Coronary artery (tissue), 2 donors: ENCODE results near the gene NR1H4.

Experiments used
- DNase-seq: peaks from one replicate; pipeline ENCODE4 v3.0.0-alpha.2; 2017; ENCODE audit warnings: low spot score
- H3K27ac ChIP-seq, 2 donors: fragments of 200-600 bp; sonication (generic); one replicate each; pipeline ENCODE4 v1.5.1; 2016 to 2019
- H3K4me3 ChIP-seq: fragments of 200-600 bp; sonication (generic); 2 replicates; pipeline ENCODE4 v1.5.1; 2016; ENCODE audit warnings: mild to moderate bottlenecking, moderate library complexity
- CTCF ChIP-seq: fragments of 200-600 bp; sonication (generic); IDR thresholded peaks from one replicate; pipeline ENCODE4 v1.5.1; 2019; ENCODE audit warnings: antibody characterized with exemption

Gene NR1H4

GRCh38 chr12:100521958-100522357, 48.3 kb downstream of the NR1H4 start:
- TF ChIP-seq CTCF, result no peak

GRCh38 chr12:100528034-100528433, 54.4 kb downstream of the NR1H4 start:
- no peak for DNase-seq
- no peak for TF ChIP-seq CTCF
- Histone ChIP-seq H3K27ac (no peak overlapping the region), H3K4me3 (no peak overlapping the region)

More at GRCh38 chr12:100521958-100522357, 48.3 kb downstream of the NR1H4 start:
- Histone ChIP-seq H3K27ac (no peak overlapping the region), H3K4me3 (no peak overlapping the region)
- DNase-seq, result no peak

DNA sequence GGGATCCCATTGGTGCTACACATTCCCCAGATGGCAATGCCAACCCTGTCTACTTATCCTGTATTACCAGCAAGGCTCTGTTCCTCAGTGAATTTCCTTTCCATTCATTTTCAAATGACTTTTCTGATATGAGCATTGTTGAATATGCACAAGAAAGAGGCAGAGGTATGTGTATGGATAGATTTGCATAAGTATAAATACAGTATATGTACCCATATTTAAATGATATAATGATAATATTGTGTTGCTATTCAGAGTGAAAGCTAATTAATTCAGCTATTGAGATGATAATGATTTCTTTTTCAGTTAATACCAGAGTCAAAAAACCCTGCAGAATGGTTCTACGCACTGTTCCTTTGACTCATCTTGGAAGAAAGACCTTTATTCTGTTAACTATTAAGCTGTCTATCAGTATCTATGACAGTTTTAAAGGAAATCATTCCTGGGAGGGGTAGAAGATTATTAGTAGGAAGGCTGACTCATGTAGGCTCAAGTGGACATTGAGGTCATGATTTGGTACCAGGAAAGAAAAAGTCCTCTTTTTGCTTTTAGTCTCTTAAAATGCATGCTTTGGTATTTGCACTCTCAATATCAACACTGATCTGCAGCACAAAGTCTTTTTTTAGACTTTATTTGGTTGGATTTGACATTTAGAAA, 54.9 kb downstream of the NR1H4 start:
- no peak for TF ChIP-seq CTCF
- DNase-seq, result no peak
- Histone ChIP-seq H3K4me3 (no peak overlapping the region), H3K27ac (no peak overlapping the region)

DNA sequence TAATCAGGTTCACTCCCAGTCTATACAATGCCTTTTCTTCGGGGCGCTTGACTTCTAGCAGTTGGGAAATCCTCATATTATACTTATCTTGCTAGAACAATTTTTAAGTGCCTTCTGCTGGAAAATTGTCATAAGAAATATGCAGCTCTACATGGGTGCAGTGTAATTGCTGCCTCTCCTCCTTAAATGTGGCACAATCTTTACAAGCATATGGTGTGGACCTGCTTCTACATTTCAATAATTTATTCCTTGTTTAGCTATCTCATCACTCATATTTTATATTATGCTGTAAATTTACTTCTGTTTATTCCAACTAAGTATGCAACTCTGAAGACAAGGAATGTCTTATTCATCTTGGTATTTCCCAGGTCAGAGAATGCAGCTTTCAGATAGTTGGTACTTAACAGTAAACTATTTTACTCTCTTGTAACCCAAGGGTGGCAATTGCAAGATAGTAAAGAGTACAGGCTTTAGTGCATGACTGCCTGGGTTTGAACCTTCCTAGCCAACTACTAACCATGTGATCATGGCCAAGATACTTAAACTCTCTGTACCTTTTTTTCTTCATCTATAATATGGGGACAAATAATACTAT, 56.2 kb downstream of the NR1H4 start:
- no peak for TF ChIP-seq CTCF
- no peak overlapping the region for H3K4me3 ChIP-seq
- no peak overlapping the region for H3K27ac ChIP-seq
- no peak for DNase-seq

DNA sequence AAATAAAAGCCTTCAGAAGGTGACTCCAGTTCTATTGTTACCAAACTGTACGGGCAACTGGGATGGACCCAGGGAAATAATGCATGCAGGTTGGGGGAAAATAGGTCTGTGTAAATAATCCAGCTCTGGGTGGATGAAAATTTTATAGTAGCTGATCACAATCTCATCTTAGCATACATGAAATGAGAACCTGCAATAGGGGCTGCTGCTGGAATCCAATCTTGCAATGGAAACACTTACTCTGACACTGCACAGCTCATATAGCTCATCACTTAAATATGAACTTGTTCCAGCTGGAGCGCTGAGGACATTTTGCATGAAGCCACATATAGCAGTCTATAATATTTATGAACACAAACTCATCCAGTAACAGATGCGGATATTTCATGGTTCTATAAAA, 59.7 kb downstream of the NR1H4 start:
- DNase-seq, result no peak
- TF ChIP-seq CTCF, result no peak
- Histone ChIP-seq H3K4me3 (no peak overlapping the region), H3K27ac (no peak overlapping the region)

DNA sequence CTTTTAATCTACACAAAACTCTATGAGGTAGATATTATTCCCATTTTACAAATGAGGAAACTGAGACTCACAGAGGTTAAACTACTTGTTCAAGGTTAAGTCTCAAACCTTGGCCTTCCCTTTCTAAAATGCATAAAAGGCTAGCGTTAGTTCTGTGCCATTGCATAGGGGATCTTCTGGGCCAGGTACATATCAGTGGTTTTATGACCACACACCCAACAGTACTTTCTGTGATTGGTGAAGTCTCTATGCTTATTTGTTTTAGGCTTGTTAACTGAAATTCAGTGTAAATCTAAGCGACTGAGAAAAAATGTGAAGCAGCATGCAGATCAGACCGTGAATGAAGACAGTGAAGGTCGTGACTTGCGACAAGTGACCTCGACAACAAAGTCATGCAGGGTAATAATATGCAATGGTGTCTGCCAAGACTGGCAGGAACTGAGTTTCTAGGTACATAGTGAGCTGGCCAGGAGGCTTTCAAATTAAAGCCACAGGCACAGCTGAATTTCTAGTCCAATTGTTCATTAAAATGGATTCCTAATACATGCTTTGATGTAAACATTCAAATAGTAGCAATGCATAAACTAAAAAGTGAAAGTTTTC, 61.1 kb downstream of the NR1H4 start:
- no peak for DNase-seq
- TF ChIP-seq CTCF, result no peak
- Histone ChIP-seq H3K4me3 (no peak overlapping the region), H3K27ac (no peak overlapping the region)

DNA sequence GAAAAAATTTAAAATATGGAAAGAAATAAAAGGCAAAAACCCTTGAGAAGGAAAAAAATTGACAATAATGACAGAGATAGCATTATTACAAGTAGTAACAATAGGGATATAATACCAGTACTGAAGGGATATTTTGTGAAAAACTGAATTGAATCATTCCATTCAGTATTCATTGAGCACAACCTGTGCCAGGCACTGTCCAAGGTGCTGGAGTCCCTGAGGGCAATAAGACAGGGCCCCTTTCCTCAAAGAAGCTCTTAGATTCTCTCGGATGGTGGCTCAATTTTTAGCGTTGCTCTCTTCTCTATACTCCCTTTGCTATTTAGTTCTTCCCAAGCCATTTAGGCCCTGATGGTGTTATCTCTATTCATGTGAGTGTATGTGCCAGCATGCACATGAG, 65.5 kb downstream of the NR1H4 start:
- DNase-seq, result no peak
- H3K27ac ChIP-seq, result no peak overlapping the region

More for the DNA sequence above, 65.5 kb downstream of the NR1H4 start:
- no peak overlapping the region for H3K4me3 ChIP-seq
- TF ChIP-seq CTCF, result no peak
